Loucy (cell line): ENCODE measurements around the gene MARCHF7.

ENCODE experiments used
- H2AFZ ChIP-seq: fragments of 200-600 bp; sonication (generic); 2 replicates; pipeline ENCODE4 v1.6.0; 2016; ENCODE audit warnings: antibody characterized with exemption, mild to moderate bottlenecking, low read length, moderate library complexity
- H3F3A ChIP-seq: fragments of 200-600 bp; 2 replicates; pipeline ENCODE4 v1.6.0; 2016; ENCODE audit warnings: antibody characterized with exemption, low read depth, mild to moderate bottlenecking
- H3K27me3 ChIP-seq: fragments of 200-600 bp; sonication (generic); 2 replicates; pipeline ENCODE4 v1.6.1; 2014; ENCODE audit warnings: low read length, mild to moderate bottlenecking; ENCODE audit not compliant: insufficient read depth, poor library complexity, severe bottlenecking
- H3K36me3 ChIP-seq: fragments of 200-600 bp; sonication (generic); 2 replicates; pipeline ENCODE4 v1.6.1; 2016; ENCODE audit warnings: low read length; ENCODE audit not compliant: insufficient read depth
- H3K4me1 ChIP-seq: fragments of 200-600 bp; sonication (generic); 2 replicates; pipeline ENCODE4 v1.5.1; 2014; ENCODE audit warnings: low read length, mild to moderate bottlenecking; ENCODE audit not compliant: insufficient read depth, poor library complexity, severe bottlenecking
- H3K4me2 ChIP-seq: fragments of 200-600 bp; sonication (generic); 2 replicates; pipeline ENCODE4 v1.6.0; 2014; ENCODE audit warnings: antibody characterized with exemption, low read length, low read depth, mild to moderate bottlenecking; ENCODE audit not compliant: poor library complexity, severe bottlenecking
- H3K4me3 ChIP-seq: fragments of 200-600 bp; sonication (generic); 2 replicates; pipeline ENCODE4 v1.5.1; 2014; ENCODE audit warnings: low read length, mild to moderate bottlenecking, mixed read lengths; ENCODE audit not compliant: poor library complexity, severe bottlenecking
- H3K79me2 ChIP-seq: fragments of 200-600 bp; sonication (generic); 2 replicates; pipeline ENCODE4 v1.6.1; 2014; ENCODE audit warnings: low read length; ENCODE audit not compliant: insufficient read depth
- H3K9ac ChIP-seq: fragments of 200-600 bp; sonication (generic); 2 replicates; pipeline ENCODE4 v1.6.0; 2014; ENCODE audit warnings: mild to moderate bottlenecking, low read depth, low read length, moderate library complexity; ENCODE audit not compliant: poor library complexity, severe bottlenecking
- H3K9me2 ChIP-seq: fragments of 200-600 bp; sonication (generic); replicated peaks from 2 replicates; pipeline ENCODE4 v1.6.1; 2016; ENCODE audit warnings: low read depth, low read length, mixed read lengths
- H3K9me3 ChIP-seq: fragments of 200-600 bp; sonication (generic); 2 replicates; pipeline ENCODE4 v1.6.1; 2014; ENCODE audit warnings: mild to moderate bottlenecking, antibody characterized with exemption, low read length, low read depth; ENCODE audit not compliant: insufficient read depth
- H4K20me1 ChIP-seq: fragments of 200-600 bp; sonication (generic); 2 replicates; pipeline ENCODE4 v1.6.0; 2014; ENCODE audit warnings: antibody characterized with exemption, low read length, mild to moderate bottlenecking; ENCODE audit not compliant: insufficient read depth, poor library complexity, severe bottlenecking
- EZH2phosphoT487 ChIP-seq: fragments of 200-600 bp; IDR thresholded peaks from 2 replicates; pipeline ENCODE4 v1.6.1; 2018; ENCODE audit warnings: antibody characterized with exemption, mild to moderate bottlenecking, moderate library complexity, borderline replicate concordance
- TF ChIP-seq, protein P1 (sequence below): fragments of 200-600 bp; sonication (generic); conservative IDR thresholded peaks from 2 replicates; pipeline ENCODE4 v1.5.1; 2014; ENCODE audit warnings: mild to moderate bottlenecking, antibody characterized with exemption, low read length

The MARCHF7 gene

DNA sequence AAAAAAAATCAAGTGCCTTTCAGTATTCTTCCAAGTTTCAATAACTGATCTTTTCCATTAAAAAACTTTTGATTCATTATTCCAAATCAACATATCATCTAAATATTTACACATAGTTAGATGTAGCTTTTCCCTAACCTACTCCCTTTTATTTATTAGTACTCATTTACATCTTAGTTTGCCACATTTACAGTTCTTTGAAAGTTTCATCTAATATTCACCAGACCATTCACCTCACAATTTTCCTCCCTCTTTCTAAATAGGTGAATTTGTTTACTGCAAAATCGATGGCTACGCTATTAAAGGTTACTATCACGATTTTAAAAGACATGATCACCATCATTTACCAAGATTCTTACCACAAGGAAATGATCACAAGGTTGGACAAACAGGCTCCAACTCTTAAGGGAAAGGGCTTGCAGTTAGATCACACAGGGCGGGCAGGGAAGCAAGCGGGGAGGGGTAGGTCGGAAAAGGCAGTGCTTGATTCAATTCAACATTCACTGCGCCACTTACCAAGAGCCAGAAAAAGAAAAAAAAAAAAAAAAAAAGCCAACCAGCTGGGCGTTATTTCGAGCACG lies 654 bp upstream of the MARCHF7 start:
- peak overlapping the region; percentile 92 for H3K4me3 ChIP-seq
- H3K9ac ChIP-seq, result peak overlapping the region; percentile 98
- H3F3A ChIP-seq, result no peaks in the 10 kb centered on the region
- H3K79me2 ChIP-seq, result peaks cover 44% of the 10 kb centered on the region
- no peaks in the 10 kb centered on the region for H3K9me3 ChIP-seq
- TF ChIP-seq EZH2phosphoT487, result no peak
- TF ChIP-seq, protein P1, sequence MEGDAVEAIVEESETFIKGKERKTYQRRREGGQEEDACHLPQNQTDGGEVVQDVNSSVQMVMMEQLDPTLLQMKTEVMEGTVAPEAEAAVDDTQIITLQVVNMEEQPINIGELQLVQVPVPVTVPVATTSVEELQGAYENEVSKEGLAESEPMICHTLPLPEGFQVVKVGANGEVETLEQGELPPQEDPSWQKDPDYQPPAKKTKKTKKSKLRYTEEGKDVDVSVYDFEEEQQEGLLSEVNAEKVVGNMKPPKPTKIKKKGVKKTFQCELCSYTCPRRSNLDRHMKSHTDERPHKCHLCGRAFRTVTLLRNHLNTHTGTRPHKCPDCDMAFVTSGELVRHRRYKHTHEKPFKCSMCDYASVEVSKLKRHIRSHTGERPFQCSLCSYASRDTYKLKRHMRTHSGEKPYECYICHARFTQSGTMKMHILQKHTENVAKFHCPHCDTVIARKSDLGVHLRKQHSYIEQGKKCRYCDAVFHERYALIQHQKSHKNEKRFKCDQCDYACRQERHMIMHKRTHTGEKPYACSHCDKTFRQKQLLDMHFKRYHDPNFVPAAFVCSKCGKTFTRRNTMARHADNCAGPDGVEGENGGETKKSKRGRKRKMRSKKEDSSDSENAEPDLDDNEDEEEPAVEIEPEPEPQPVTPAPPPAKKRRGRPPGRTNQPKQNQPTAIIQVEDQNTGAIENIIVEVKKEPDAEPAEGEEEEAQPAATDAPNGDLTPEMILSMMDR, result no peak
- H2AFZ ChIP-seq, result peak overlapping the region; percentile 97
- 0 out of 2 replicates have a peak, but pooled peaks cover 4% of the 10 kb centered on the region for H3K36me3 ChIP-seq
- H3K27me3 ChIP-seq, result no peaks in the 10 kb centered on the region
- peaks cover 46% of the 10 kb centered on the region for H3K4me1 ChIP-seq
- H4K20me1 ChIP-seq, result peaks cover 43% of the 10 kb centered on the region
- no peaks in the 10 kb centered on the region for H3K9me2 ChIP-seq
- peak overlapping the region; percentile 84 for H3K4me2 ChIP-seq

DNA sequence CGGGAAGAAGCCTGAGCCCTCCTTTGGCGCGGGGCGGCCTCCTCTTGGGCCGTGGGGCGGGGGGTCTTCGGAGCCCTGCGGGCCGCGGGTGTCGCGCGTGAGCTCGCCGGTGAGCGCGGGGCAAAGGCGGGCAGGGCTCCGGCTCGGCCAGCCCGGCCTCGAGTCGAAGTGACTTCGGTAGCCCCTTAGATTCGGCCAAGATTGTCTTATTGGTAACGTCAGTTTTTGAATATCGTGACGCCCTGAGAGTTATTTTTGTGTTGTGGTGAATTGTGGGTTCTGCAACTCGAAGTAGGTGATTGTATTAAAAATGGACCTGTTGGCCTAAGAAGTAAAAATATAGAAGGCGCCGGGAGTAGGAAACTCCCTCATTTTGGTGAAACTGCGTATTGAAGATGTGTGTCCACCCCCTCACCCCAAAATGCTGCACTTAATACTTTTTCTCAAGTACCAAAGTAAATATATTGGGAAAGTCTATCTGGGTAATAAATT lies 669 bp downstream of the MARCHF7 start:
- TF ChIP-seq EZH2phosphoT487, result no peak
- TF ChIP-seq, protein P1, result no peak
- Histone ChIP-seq H3K9me2 (no peaks in the 10 kb centered on the region), H3K9me3 (no peaks in the 10 kb centered on the region), H3K79me2 (peaks cover 57% of the 10 kb centered on the region), H3K27me3 (no peaks in the 10 kb centered on the region), H3K9ac (peak overlapping the region; percentile 98), H3K4me2 (peak overlapping the region; percentile 93), H3K36me3 (0 out of 2 replicates have a peak, but pooled peaks cover 10% of the 10 kb centered on the region), H3F3A (no peaks in the 10 kb centered on the region), H2AFZ (peak overlapping the region; percentile 88), H4K20me1 (peaks cover 56% of the 10 kb centered on the region), H3K4me1 (peaks cover 59% of the 10 kb centered on the region), H3K4me3 (peak overlapping the region; percentile 92)

DNA sequence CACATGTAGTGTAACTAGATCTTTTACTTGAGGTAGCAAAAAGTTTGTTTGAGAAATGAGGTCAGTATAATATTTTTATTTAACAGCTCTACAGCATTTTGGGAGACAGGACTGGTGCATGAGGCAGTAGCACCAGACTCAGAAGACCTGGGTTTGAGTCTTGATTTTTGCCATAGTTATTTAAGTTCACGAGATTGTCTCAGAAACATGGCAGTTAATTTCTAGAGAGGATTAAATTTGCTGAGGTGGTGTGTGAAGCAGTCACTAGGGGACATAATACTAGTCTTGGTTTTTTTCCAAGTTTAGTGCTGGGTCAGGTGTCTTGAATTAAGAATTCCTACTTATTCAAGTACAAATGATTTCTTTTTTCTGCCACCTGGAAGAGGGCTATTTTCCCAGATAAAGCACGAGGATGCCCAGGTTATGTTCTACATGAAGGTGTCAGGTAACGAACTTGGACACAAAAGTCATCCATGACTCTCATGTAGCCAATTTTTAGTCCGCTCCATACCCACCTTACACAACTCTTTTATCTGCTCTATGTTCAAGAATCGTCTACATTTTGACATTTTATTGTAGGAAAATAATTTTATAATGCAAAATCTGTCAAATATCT lies 1.4 kb downstream of the MARCHF7 start:
- Histone ChIP-seq H4K20me1 (peaks cover 64% of the 10 kb centered on the region), H2AFZ (no peak overlapping the region), H3K9me2 (no peaks in the 10 kb centered on the region), H3K4me3 (peak overlapping the region; percentile 92), H3K4me2 (peak overlapping the region; percentile 93), H3K27me3 (no peaks in the 10 kb centered on the region), H3F3A (no peaks in the 10 kb centered on the region), H3K4me1 (peaks cover 66% of the 10 kb centered on the region), H3K36me3 (peaks cover 15% of the 10 kb centered on the region; the same call in 1 of the 2 replicates), H3K9me3 (no peaks in the 10 kb centered on the region), H3K79me2 (peaks cover 64% of the 10 kb centered on the region), H3K9ac (peak overlapping the region; percentile 98)
- TF ChIP-seq EZH2phosphoT487, result no peak
- TF ChIP-seq, protein P1, result 0 out of 2 replicates have a peak, but pooled peaks have one; percentile 16
